ENCODE results near the gene PSMA8. TPM values are rescaled to one million over a fixed set of nuclear protein-coding genes. Genes with fewer than 3 reads are reported as not detected.
A peak's percentile ranks its signal among the peaks of the same experiment; 100 is the strongest.

PSMA8 gene
- polyA plus RNA-seq, 1 of the 3 experiments (the other 2 are of a cell fraction), result not detected

DNA sequence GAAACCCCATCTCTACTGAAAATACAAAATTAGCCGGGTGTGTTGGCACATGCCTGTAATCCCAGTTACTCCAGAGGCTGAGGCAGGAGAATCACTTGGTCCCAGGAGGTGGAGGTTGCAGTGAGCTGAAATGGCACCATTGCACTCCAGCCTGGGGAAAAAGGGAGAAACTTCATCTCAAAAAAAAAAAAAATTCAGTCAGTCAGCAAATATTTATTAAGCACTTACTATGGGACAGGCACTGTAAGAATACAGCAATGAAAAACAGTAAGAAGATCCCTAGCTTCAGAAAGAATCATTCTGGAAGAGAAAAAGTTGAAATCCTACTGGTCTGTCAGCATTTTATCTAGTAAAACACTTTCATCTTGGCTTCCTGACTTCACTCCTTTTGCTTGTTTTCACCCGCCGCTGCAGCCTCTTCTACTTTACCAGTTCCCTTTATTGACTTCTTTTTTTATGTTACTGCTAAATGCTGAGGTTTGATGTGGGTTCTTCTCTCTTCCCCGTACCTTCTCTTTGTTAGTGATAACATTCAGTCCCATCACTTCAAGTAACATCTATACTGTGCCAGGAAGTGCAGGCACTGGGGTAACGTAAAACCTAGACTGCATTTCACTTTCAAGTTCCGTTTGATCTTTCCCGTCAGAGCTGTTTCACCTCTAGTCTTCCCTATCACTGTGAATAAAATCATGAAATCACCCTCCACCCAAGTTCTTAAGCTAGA, 81.7 kb downstream of the PSMA8 start:
- DNase-seq, result no peak

DNA sequence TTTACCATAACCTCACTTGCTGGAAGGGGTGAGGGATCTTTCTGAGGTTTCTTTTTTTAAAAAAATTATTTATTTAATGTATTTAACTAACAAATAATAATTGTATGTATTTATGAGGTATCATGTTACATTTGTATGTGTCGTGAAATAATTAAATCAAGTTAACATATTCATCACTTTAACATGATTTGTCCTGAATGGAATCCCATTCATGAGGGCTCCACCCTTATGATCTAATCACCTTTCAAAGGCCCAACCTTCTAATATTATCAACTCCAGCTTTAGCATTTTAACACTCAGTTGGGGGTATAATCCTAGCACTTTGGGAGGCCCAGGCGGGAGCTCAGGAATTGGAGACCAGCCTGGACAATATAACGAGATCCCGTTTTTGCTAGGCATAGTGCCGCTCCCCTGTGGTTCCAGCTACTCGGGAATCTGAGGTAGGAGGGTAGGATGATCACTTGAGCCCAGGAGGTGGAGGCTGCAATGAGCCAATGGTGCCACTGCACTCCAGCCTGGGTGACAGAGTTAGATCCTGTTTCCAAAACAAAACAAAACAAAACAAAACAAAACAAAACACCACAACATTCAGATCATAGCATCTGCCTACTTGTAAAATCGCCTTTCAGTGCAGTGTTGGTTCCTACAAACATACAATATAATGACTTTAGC, 91.5 kb downstream of the PSMA8 start:
- Histone ChIP-seq H3K4me3 (ENCODE audit: low read depth in 2 of 2, low read length in 1 of 2) (no peak overlapping the region), H3F3A (replicated peaks; ENCODE audit: insufficient read depth) (peaks cover 4% of the 10 kb centered on the region), H4K20me1 (ENCODE audit: insufficient read depth) (no peaks in the 10 kb centered on the region), H3K79me2 (ENCODE audit: insufficient read depth) (no peaks in the 10 kb centered on the region), H3K9me3 (no peaks in the 10 kb centered on the region), H3K36me3 (replicated peaks in 1 of 2; ENCODE audit: control insufficient read depth in 1 of 2, insufficient read depth in 2 of 2, low read length in 1 of 2) (no peaks in the 10 kb centered on the region), H3K27me3 (ENCODE audit: insufficient read depth) (no peaks in the 10 kb centered on the region), H3K27ac (ENCODE audit: low read depth in 2 of 2, low read length in 1 of 2) (no peak overlapping the region), H3K4me1 (ENCODE audit: control insufficient read depth in 1 of 2, insufficient read depth in 2 of 2, low read depth in 1 of 2, low read length in 1 of 2) (peaks cover 0 to 3% of the 10 kb centered on the region in 2 experiments; a peak in 2 of 4 replicates), H3K4me2 (peak overlapping the region; percentile 97; the same call in 1 of the 2 replicates), H3K9ac (peak overlapping the region; percentile 53; the same call in 1 of the 2 replicates), H3K9me2 (no peaks in the 10 kb centered on the region), H2AFZ (ENCODE audit: low read depth) (peak overlapping the region; percentile 98; the same call in 1 of the 2 replicates)
- WGBS (ENCODE audit: low lambda C conversion rate), result 84% methylated on average over 7 of the region's 7 CpGs
- POLR2A ChIA-PET, result no interaction called here
- no peak for DNase-seq
- CTCF ChIA-PET, result interaction anchor here (0.7 kb wide), 1 partner anchor 322 kb away, joined by 3 read pairs; no protein-coding TSS in a partner anchor
- TF ChIP-seq FOXJ3 (CRISPR knock-in tag; IDR thresholded peaks at IDR 0.05), result no peak
- no peak for TF ChIP-seq EP300 (IDR thresholded peaks at IDR 0.05; ENCODE audit: borderline replicate concordance in 1 of 2, low read depth in 1 of 2, low read length in 1 of 2)
- no peak for TF ChIP-seq RAD21 (IDR thresholded peaks at IDR 0.05; ENCODE audit: low read length)
- no peak for TF ChIP-seq SMC3 (IDR thresholded peaks at IDR 0.05; ENCODE audit: low read depth, low read length)
- no peak for TF ChIP-seq YY1 (IDR thresholded peaks at IDR 0.05; ENCODE audit: low read depth)
- TF ChIP-seq POLR2AphosphoS5 (IDR thresholded peaks at IDR 0.05; ENCODE audit: low read depth, low read length), result no peak
- TF ChIP-seq TEAD4 (IDR thresholded peaks at IDR 0.05; ENCODE audit: borderline replicate concordance, insufficient read depth), result no peak
- TF ChIP-seq NFIC (IDR thresholded peaks at IDR 0.05; ENCODE audit: borderline replicate concordance), result no peak
- no peak for TF ChIP-seq JUND (IDR thresholded peaks at IDR 0.05)
- TF ChIP-seq, protein P1, sequence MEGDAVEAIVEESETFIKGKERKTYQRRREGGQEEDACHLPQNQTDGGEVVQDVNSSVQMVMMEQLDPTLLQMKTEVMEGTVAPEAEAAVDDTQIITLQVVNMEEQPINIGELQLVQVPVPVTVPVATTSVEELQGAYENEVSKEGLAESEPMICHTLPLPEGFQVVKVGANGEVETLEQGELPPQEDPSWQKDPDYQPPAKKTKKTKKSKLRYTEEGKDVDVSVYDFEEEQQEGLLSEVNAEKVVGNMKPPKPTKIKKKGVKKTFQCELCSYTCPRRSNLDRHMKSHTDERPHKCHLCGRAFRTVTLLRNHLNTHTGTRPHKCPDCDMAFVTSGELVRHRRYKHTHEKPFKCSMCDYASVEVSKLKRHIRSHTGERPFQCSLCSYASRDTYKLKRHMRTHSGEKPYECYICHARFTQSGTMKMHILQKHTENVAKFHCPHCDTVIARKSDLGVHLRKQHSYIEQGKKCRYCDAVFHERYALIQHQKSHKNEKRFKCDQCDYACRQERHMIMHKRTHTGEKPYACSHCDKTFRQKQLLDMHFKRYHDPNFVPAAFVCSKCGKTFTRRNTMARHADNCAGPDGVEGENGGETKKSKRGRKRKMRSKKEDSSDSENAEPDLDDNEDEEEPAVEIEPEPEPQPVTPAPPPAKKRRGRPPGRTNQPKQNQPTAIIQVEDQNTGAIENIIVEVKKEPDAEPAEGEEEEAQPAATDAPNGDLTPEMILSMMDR (IDR thresholded peaks at IDR 0.05), result no peak
- TF ChIP-seq ELF1 (IDR thresholded peaks at IDR 0.05), result no peak
- TF ChIP-seq RXRA (IDR thresholded peaks at IDR 0.05; ENCODE audit: borderline replicate concordance, low read depth), result no peak

More for the DNA sequence above, 81.7 kb downstream of the PSMA8 start:
- Histone ChIP-seq H4K20me1 (ENCODE audit: insufficient read depth) (no peaks in the 10 kb centered on the region), H3K9me3 (no peaks in the 10 kb centered on the region), H3K79me2 (ENCODE audit: insufficient read depth) (no peaks in the 10 kb centered on the region), H3K27ac (ENCODE audit: low read depth in 2 of 2, low read length in 1 of 2) (no peak overlapping the region), H3K4me1 (ENCODE audit: control insufficient read depth in 1 of 2, insufficient read depth in 2 of 2, low read depth in 1 of 2, low read length in 1 of 2) (no peaks in the 10 kb centered on the region), H3K4me3 (ENCODE audit: low read depth in 2 of 2, low read length in 1 of 2) (no peak overlapping the region), H3K9ac (no peak overlapping the region), H3K9me2 (no peaks in the 10 kb centered on the region), H3K36me3 (replicated peaks in 1 of 2; ENCODE audit: control insufficient read depth in 1 of 2, insufficient read depth in 2 of 2, low read length in 1 of 2) (no peaks in the 10 kb centered on the region), H2AFZ (ENCODE audit: low read depth) (no peak overlapping the region), H3K27me3 (ENCODE audit: insufficient read depth) (no peaks in the 10 kb centered on the region), H3F3A (replicated peaks; ENCODE audit: insufficient read depth) (no peaks in the 10 kb centered on the region), H3K4me2 (no peak overlapping the region)
- ChIA-PET CTCF (no interaction called here), POLR2A (no interaction called here)
- WGBS (ENCODE audit: low lambda C conversion rate), result 74% methylated on average over 7 of the region's 7 CpGs
- TF ChIP-seq, protein P2, sequence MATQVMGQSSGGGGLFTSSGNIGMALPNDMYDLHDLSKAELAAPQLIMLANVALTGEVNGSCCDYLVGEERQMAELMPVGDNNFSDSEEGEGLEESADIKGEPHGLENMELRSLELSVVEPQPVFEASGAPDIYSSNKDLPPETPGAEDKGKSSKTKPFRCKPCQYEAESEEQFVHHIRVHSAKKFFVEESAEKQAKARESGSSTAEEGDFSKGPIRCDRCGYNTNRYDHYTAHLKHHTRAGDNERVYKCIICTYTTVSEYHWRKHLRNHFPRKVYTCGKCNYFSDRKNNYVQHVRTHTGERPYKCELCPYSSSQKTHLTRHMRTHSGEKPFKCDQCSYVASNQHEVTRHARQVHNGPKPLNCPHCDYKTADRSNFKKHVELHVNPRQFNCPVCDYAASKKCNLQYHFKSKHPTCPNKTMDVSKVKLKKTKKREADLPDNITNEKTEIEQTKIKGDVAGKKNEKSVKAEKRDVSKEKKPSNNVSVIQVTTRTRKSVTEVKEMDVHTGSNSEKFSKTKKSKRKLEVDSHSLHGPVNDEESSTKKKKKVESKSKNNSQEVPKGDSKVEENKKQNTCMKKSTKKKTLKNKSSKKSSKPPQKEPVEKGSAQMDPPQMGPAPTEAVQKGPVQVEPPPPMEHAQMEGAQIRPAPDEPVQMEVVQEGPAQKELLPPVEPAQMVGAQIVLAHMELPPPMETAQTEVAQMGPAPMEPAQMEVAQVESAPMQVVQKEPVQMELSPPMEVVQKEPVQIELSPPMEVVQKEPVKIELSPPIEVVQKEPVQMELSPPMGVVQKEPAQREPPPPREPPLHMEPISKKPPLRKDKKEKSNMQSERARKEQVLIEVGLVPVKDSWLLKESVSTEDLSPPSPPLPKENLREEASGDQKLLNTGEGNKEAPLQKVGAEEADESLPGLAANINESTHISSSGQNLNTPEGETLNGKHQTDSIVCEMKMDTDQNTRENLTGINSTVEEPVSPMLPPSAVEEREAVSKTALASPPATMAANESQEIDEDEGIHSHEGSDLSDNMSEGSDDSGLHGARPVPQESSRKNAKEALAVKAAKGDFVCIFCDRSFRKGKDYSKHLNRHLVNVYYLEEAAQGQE (IDR thresholded peaks at IDR 0.05; ENCODE audit: low read depth, low read length), result no peak
- TF ChIP-seq, protein P3, sequence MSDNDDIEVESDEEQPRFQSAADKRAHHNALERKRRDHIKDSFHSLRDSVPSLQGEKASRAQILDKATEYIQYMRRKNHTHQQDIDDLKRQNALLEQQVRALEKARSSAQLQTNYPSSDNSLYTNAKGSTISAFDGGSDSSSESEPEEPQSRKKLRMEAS (IDR thresholded peaks at IDR 0.05; ENCODE audit: low read depth), result no peak
- TF ChIP-seq JUND (IDR thresholded peaks at IDR 0.05) (no peak), POLR2AphosphoS5 (IDR thresholded peaks at IDR 0.05; ENCODE audit: low read depth, low read length) (no peak)
- TF ChIP-seq, protein P4, sequence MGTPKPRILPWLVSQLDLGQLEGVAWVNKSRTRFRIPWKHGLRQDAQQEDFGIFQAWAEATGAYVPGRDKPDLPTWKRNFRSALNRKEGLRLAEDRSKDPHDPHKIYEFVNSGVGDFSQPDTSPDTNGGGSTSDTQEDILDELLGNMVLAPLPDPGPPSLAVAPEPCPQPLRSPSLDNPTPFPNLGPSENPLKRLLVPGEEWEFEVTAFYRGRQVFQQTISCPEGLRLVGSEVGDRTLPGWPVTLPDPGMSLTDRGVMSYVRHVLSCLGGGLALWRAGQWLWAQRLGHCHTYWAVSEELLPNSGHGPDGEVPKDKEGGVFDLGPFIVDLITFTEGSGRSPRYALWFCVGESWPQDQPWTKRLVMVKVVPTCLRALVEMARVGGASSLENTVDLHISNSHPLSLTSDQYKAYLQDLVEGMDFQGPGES (IDR thresholded peaks at IDR 0.05; ENCODE audit: low read depth, low read length), result no peak

All from SK-N-SH (cell line).